ENCODE data around the gene CRY1.

Gene CRY1

DNA sequence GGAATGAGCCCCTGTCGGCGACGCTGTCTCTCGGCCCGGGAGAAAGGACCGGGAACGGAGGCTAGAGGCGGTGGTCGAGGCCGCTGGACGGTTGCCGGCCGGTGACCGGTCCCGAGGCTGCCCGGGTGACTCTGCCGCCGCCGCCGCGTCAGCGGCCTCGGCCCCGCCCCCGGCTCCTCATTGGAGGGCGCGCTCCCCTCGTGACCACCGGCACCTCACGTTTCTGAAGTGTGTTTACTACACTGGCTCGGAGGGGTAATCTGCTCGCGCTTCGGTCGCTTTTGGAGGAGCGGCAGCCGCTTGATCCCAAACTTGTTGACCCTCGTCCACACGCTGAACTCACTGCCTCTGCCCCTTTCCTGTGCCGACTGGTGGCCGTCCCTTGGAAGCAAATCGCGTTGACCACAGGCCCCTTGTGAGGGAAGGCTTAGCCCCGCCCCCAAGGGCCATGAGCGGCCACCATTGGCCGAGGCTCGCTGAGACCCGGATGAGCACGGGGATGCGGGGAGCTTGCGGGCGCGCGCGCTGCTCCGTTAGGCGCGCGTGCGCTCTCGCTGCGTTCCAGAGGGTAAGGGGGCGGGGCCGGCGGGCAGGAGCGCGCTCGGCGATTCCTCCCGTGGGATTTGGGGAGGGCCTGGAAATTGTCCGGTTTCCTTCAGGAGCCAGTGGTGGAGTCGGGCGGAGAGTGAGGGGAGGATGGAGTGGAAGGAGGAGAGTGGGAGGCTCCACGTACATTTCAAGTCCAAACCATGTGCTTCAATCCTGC is at the start of gene CRY1:
TSS of gene CRY1 (minus strand) at position 133 of the 766 bp plus-strand sequence. CDS start 588 bp downstream, outside the sequence.
- peak; percentile 99 for DNase-seq (ENCODE audit: low read depth, low spot score)

DNA sequence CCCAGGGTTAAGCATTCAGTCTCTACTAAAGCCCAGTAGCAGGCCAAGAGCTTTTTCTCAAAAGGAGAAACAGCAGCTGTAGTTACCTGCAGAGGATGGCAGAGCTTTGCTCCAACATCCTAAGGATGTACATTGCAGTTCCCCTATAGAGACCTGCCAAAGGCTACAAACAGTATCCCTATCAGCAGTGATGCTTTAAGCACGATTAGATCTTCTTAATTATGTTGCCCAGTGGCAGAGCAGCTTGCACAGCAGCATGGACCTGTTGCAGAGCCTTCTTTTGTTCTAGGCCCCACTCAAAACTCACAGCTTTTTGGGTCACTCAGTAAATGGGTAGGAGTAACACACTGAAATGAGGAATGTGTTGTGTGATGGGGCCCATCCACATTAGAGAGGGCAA is 46.4 kb upstream of the CRY1 start:
- no peak for DNase-seq (ENCODE audit: low read depth, low spot score)

DNA sequence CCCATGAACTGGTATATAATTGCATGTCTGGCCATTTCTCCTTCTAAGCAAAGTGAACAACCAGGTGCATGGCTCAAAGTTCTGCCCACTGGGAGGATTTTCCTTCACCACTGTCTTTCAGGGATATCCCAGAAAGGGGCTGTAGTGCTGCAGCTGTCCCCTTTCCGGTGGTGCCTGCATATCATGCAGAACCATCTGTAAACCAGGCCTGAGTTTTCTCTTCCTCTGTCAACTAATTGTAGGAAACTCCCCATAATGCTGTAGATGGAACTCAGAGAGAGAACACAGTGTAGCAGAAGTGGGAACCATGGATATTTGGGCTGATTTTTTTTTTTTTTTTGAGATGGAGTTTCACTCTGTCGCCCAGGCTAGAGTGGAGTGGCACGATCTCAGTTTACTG is 45.6 kb upstream of the CRY1 start:
- DNase-seq (ENCODE audit: low read depth, low spot score): no peak

DNA sequence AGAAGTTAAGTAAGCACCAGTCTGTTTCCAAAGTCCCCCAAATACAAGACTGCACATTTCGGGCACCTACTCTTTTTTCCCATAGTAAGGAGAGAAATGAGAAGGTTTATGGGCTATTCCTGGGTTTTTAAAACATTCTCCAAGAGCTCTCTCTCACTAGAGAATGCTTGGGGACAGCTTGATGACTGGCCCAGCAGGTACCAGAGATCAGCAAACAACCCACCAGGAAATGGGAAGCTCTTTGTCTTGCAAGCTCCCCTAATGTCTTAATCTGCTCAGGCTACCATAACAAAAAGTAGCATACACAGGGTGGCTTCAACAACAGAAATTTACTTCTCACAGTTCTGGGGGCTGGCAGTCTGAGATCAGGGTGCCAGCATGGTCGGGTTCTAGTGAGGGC is 41.8 kb upstream of the CRY1 start:
- DNase-seq (ENCODE audit: low read depth, low spot score): no peak

DNA sequence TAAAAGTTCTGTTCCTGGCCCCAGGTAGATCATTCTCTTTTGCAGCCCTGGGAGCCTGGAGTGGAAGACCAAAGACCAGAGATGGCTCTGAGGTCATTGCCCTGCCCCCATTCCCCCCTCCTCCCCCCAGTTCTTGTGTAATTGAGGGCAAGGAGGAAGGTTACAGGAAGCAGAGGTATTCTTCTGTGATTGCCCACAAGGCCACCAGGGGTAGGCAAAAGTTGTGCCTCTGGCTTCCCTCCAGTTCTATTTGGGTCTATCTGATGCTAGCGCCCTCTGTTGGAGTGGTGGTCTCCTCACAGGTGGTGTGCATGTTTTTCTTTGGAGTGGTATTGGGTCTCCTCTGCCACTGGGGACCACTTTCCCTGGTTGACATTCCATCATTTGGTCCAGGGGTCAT is 41.2 kb upstream of the CRY1 start:
- DNase-seq (ENCODE audit: low read depth, low spot score): no peak

DNA sequence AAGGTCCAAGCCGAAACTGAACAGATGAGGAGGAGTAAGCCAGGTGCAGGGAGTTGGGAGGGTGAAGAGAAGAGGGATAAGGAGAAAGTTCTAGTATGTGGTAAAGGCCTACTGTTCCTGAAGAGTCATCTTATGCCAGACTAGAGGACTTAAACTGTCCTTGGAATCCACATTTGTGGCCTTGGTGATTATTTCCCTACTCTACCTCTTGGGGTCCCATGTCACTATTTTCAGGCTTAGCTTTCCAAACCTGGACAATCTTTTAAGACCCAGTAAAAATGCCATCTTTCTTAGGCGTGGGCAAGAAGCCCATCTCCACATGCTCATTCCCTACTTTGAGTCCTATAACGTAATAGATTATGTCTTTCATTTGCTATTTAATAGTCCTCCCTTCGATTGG is 40.1 kb upstream of the CRY1 start:
- DNase-seq (ENCODE audit: low read depth, low spot score): no peak

DNA sequence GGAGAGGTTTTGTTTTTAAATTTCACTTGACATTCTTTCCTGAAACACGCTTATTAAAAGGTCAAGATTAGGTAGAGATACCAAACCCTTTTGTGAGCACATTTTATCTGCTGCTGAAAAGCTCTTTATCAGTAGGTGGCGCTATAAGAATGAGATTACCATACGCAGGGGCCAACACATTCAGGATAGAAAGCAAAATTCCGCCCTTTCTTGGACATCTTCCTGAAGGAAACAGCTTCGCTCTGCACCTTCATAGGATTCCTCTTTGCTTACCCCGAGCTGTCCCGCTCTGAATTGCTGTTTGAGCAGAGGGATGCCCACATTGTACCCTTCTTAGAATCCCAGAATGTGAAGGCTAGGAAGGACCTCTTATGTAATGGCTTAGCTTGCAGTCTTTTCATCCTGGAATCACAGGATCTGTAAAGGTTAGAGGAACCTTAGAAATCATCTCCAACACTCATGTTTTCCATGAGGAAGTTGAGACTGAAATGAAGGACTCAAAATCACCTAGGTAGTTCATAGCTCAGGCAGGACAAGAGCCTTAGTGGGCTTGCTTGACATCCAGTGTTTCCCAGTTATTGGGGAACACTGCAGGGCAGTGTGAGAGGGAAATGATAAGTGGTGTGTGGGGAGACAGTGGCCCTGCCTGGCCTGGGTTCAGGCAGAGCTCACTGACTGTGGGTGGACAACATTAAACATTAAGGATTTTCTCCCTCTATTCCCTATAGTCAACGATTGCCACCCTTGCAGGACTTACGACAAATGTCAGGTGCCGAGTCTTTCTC is 38.7 kb upstream of the CRY1 start:
- DNase-seq (ENCODE audit: low read depth, low spot score): peak; percentile 80

DNA sequence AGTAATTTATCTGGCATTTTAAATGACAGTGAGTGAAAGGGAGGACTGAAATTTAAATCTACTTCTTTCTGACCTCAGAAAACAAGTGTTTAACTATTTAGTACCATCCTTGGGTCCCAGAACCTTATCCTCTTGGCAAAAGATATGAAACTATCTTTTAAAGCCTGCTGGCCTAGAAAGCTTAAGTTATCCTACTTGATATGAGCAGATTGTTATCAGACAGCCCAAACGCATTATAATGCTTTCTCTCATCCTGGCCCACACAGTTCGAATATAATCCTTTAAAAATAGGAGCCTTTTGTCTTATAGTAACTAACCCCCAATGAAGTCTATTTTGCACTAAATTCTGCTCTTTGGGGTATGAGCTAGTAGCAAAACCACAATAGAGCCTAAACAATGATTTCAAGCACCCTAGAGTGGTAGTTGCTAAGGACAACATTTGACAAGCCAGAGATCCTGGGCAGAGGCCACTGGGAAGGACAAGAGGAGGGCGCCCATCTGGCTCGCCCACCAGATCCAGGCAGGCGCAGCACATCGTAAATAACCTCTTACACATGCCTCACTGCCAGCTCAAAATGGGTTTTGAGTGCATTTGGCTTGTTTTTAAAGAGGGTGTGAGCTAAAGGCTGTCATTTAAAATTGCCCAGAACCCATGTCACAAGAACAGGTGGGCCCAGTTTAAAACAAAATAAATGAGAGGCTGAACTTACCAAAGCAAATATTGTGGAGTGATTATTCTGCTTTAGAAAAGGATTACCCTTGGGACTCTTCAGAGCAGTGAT is 37.7 kb upstream of the CRY1 start:
- DNase-seq (ENCODE audit: low read depth, low spot score): no peak

DNA sequence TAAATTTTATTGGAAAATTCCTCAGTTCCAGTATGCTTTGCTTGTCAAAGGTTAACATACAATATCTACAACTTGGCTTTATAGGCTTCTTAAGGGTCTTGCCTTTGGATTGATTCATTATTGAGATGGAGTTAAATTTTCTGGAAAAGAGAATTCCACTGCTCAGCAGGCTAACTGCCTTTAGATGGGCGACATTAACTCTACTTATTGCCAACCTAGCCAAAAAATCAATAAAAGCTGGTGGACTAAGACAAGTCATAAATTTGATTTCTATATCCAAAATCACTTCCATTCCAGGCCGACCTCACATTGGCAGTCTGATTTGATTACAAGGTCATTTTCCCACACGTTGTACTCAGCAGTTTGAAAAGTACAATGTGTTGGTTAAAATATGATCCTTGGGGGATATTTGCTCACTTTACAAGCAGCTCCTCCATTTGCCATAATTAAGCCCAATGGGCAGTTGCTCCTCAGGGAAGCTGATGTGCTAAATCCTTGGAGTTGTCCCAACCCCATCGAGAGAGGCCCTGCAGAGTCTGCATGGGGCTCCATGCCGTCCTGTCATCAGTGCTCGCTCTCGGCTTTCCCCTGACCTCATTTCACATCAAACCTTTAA is 36.1 kb upstream of the CRY1 start:
- no peak for DNase-seq (ENCODE audit: low read depth, low spot score)

DNA sequence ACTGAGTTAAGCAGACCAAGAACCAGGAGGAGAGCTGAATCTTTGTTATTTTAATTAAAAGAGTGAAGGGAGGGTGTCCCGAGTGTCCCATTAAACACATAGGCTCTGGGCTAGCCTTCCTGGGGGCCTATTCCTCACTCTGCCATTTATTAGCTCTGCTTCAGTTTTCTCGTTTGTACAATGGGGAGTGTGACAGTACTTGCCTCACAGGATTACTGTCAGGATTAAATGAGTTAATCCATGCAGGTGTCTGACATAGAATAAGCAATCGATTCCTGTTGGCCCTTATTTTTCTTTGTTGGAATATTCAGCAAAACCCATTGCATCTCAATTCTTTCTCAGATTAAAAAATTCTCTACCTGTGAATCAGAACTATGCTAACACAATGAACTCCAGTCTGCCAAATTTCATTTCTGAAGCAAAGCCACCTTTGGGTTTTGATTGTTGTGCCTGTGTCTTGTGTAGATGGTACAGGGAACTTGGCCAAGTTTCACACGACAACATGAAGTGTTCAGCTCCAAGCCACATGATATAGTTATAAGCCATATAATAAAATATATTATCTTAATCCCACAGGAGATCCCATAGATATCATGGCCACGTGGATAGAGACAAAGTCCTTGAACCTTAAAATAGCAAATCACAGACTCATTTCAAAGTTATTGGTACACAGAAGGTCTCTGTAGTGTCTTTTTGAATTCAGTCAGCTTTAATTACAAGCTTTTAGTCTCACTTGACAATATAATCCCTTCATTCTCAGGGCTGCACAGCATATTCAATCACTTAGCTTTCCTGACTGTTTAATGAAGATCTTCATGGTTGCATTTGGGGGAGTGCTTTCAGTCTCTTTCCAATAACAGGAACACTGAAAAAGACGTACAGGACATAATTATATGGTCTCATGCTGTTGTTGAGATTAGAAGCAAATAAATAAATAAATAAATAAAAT is 34.4 kb upstream of the CRY1 start:
- DNase-seq (ENCODE audit: low read depth, low spot score): no peak

DNA sequence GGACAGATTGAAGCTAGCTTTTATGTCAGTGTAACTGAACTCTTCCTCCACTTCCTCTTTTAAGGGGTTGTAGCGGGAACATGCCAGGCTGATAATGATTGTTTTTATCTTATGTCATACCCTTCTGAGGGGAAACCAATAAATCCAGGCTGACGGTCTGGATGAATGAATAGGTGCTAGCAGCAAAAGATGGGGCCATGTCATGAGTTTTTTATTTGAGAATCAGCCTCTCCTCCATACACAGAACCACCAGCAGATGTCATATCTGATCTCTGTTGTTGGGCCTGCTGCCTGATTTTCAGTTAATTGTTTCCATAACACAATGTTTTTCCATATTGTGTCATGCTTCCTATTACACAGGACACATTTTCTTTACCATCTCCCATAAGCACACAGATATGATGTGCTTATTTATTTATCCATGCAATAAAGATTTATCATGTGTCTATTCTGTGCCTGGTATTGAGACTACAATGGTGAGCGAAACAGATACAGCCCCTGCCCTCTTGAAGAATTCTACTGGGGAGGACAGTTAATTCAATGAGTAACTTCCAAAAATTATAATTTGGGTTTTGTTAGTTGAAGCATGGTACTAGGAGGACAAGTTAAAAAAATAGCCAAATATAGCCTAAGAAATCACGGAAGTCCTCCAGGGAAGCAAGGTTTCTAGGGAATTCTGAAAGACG is 33.6 kb upstream of the CRY1 start:
- peak; percentile 31 for DNase-seq (ENCODE audit: low read depth, low spot score)

DNA sequence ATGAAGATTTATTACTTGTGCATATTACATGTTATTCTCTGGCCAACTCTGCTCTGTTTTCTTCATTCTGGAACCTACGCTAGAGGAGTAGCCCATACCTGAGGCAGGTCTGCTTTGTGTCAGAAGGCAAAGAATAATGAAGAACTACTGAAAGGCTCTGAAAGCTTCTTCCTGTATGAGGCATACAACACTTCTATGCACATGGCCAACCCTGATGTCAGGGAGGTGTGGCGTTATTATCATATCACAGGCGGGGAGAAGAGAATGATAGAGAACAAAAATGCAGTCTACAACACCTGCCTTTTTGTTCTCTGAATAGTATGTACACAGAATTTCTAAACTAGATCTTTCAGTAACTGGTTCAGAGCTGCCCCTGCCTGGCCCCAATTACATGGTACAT is 32.5 kb upstream of the CRY1 start:
- no peak for DNase-seq (ENCODE audit: low read depth, low spot score)

DNA sequence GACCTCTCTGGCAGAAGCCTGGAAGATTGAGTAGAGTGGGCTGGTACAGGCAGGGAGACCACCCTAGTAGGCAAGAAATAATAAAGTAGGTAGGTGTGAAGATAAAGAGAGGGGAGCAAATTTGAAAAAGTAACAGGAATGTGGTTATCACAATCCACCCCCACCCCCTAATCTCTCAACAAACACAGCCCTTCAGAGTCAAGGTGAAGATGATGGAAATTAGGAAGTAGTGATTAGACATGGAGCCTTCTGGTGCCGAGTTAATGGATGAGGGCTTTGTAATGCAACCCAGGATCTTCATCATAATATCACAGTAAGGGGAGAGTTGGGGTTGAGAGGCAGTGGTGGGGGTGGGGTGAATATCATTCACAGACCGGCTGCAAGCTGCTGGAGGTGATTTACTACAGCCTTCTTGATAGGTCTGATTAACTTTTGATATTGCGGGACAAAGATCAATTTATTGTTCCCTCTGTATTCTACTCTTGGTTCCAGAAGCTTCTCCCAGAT is 29.2 kb upstream of the CRY1 start:
- no peak for DNase-seq (ENCODE audit: low read depth, low spot score)

DNA sequence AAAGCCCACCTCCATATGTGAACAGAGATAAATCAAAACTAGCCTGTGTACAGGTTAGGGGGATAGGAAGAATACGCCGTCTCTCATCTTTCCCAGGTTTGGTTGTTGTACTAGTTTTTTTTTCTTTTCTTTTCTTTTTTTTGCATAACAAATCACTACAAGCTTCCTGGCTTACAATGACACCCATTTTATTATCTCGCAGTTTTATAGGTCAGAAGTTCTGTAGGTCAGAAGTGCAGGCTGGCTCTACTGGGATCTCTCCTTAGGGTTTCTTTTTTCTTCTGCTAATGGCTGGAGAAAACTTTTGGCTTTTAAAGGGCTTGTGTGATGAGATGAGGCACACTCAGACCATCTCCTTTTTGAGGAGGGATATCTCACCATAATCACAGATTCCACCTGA is 25.7 kb upstream of the CRY1 start:
- no peak for DNase-seq (ENCODE audit: low read depth, low spot score)

DNA sequence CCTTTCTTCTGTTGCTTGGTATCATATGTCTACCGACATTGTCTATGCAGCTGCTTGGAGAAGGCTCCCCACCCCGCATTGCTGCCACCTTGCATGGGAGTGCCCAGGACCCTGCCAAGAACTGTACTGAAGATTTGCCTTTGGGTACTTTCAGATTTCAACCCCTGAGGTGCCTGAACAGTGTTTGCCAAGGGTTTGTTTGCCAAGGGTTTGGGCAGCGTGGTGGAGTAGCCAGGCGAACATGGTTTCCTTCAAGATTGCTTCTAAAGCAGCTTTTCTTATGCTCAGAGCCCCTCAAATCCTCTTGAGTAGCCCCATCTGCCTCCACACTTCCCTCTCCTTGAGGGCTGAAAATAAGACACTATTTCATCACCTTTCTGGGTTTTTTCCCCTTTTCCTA is 25.3 kb upstream of the CRY1 start:
- no peak for DNase-seq (ENCODE audit: low read depth, low spot score)

DNA sequence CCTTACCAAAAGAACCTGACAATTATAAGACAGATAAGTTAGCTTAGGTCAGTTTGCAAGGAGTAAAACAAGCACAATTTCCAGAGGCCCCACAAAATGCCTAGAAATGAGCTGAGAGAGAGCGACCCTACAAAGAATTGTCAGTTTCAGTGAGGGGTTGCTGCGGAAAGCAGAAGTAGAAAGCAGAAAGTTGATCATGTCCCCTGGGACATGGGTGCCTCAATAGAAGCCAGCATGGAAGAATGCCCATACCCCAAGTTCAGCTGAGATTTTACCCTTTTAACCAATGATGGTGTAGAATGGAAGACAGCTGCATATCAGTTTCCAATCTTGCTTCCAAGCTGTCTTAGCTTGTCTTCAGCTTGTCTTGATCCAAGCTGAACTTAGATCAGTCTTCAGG is 21.8 kb upstream of the CRY1 start:
- no peak for DNase-seq (ENCODE audit: low read depth, low spot score)

DNA sequence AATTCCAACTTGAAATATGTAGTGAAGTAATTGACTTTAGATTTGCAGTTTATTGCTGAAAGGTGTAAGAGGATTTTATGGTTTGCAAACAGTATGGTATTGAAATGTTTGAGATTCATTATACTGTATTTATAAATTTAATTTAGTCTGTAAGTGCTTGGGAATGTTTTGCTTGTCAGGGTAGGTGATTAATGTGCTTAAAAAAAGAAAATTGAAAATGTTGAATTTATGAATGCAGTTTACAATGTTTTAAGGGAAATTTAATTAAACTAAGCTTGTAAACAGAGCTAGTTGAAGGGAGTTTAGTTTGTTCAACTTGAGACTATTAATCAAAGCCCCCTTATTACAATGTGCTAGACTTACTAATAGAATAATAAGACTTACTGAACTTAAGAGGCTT is 18.0 kb upstream of the CRY1 start:
- no peak for DNase-seq (ENCODE audit: low read depth, low spot score)

DNA sequence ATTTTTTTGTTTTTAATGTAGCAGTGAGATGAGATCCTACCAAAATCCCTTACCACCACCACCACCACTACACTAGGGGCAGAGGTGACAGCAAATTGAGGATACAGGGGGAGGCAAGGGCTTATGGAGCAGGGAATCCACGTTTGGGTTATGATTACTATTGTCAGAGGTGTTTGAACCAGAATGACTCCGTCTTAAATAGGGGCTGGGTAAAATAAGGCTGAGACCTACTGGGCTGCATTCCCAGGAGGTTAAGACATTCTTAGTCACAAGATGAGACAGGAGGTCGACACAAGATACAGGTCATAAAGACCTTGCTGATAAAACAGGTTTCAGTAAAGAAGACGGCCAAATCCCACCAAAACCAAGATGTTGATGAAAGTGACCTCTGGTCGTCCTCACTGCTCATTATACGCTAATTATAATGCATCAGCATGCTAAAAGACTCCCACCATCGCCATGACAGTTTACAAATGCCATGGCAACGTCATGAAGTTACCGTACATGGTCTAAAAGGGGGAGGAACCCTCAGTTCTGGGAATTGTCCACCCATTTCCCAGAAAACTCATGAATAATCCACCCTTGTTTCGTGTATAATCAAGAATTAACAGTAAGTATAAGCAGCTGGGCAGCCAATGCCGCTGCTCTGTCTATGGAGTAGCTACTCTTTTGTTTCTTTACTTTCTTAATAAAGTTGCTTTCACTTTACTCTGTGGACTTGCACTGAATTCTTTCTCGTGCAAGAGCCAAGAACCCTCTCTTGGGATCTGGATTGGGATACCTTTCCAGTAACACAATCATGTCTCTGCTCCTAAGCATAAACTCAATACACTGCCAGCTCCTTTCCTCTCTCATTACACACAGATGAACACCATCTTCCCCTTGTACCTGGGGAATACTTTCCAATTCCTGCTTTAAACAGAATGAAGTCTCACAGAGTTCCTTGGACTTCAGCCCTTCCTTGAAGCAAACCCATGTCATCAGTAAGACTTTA is 16.7 kb upstream of the CRY1 start:
- peak; percentile 58 for DNase-seq (ENCODE audit: low read depth, low spot score)

DNA sequence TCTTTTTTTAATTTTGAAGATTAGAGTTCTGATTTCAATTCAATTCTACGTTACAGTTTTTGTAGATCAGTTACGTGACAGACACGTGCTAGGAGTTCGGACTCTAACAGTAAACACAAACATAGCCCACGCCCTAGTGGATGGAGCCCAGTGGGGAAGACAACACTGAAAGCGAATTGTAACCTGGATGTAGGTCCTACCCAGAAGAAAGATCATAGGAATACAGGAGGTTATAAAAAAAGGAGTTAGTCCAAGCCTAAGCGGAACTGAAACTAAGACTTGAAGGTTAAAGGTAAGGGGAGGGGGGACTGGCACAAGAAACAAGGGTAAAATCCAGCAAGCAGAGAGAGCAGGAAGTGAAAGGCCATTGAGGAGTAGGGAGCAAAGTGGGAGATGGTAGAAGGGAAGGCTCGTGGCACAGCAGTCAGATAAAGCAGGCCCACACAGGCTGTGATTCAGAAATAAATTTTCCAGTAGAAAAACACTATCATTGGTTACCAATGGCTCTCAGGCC is 15.7 kb upstream of the CRY1 start:
- DNase-seq (ENCODE audit: low read depth, low spot score): no peak

Data from astrocyte of the hippocampus (primary cell).